Esophagus muscularis mucosa (tissue), 4 donors: ENCODE data around the gene MPZL1. TPM values are rescaled to one million over a fixed set of nuclear protein-coding genes. Genes with fewer than 3 reads are reported as not detected.

Experiments
- DNase-seq: peaks from one replicate; pipeline ENCODE4 v3.0.0-alpha.2; 2017; ENCODE audit errors: extremely low spot score
- H3K27ac ChIP-seq, 4 donors: fragments of 200-600 bp; sonication (generic); replicated peaks in 1 of 4; 1 replicate in 3 of 4; 2 replicates in 1 of 4; pipeline ENCODE4 v1.5.1; 2016 to 2019; ENCODE audit warnings: mild to moderate bottlenecking in 1 of 4
- H3K27me3 ChIP-seq, 4 donors: fragments of 200-600 bp; sonication (generic); one replicate each; pipeline versions ENCODE4 v1.5.1 to v1.6.0; 2016 to 2019
- H3K36me3 ChIP-seq, 4 donors: fragments of 200-600 bp; sonication (generic); one replicate each; pipeline ENCODE4 v1.5.1; 2016 to 2019
- H3K4me1 ChIP-seq, 4 donors: fragments of 200-600 bp; sonication (generic); one replicate each; pipeline ENCODE4 v1.5.1; 2016 to 2019
- H3K4me3 ChIP-seq, 4 donors: fragments of 200-600 bp; sonication (generic); 1 replicate in 2 of 4; 2 replicates in 2 of 4; pipeline ENCODE4 v1.5.1; 2016 to 2019; ENCODE audit warnings: mild to moderate bottlenecking in 4 of 4, moderate library complexity in 1 of 4
- H3K9me3 ChIP-seq, 4 donors: fragments of 200-600 bp; sonication (generic); 1 replicate in 3 of 4; 2 replicates in 1 of 4; pipeline ENCODE4 v1.5.1; 2016 to 2019
- EP300 ChIP-seq: sonication (generic); formaldehyde crosslinking; IDR thresholded peaks from one replicate; pipeline ENCODE4 v1.6.1; 2017; ENCODE audit warnings: antibody characterized with exemption
- POLR2A ChIP-seq: fragments of 450-650 bp; IDR thresholded peaks from one replicate; pipeline ENCODE4 v1.6.1; 2017; ENCODE audit warnings: antibody characterized with exemption, moderate library complexity, mild to moderate bottlenecking, low read depth
- POLR2AphosphoS5 ChIP-seq, 2 donors: sonication (generic); formaldehyde crosslinking; IDR thresholded peaks; one replicate each; pipeline ENCODE4 v1.6.1; 2017; ENCODE audit warnings: antibody characterized with exemption in 2 of 2
- WGBS: methylation state at CpG from one replicate; pipeline ENCODE4 v1.1.5; 2018; 5-methylcytosine and 5-hydroxymethylcytosine counted together
- intact Hi-C: fragments of 100-400 bp; cut with DNase I; formaldehyde crosslinking; loops from one replicate; pipeline ENCODE4 v1.15.1; 2023
- total RNA-seq, 4 donors: library from RNA; depleted of rRNA; stranded (reverse); fragments of >200 nt; gene quantifications; one replicate each; pipeline versions ENCODE4 v1.1.0 to v1.2.1, GENCODE V29; 2016
- TF ChIP-seq, protein P1 (sequence below), 3 experiments: fragments of 200-600 bp in 2 of 3; fragments of 450-650 bp in 1 of 3; sonication (generic) in 2 of 3; IDR thresholded peaks; one replicate each; pipeline ENCODE4 v1.5.1; 2017 to 2019; ENCODE audit warnings: antibody characterized with exemption in 3 of 3, mild to moderate bottlenecking in 2 of 3, moderate library complexity in 1 of 3

The MPZL1 gene
- total RNA-seq, 4 donors from 2014 or later: 72.7 to 130 (median 107) TPM

- TF ChIP-seq POLR2AphosphoS5 (IDR thresholded peaks at IDR 0.05) (no peak), EP300 (no peak), POLR2A (no peak)
- TF ChIP-seq, protein P1, sequence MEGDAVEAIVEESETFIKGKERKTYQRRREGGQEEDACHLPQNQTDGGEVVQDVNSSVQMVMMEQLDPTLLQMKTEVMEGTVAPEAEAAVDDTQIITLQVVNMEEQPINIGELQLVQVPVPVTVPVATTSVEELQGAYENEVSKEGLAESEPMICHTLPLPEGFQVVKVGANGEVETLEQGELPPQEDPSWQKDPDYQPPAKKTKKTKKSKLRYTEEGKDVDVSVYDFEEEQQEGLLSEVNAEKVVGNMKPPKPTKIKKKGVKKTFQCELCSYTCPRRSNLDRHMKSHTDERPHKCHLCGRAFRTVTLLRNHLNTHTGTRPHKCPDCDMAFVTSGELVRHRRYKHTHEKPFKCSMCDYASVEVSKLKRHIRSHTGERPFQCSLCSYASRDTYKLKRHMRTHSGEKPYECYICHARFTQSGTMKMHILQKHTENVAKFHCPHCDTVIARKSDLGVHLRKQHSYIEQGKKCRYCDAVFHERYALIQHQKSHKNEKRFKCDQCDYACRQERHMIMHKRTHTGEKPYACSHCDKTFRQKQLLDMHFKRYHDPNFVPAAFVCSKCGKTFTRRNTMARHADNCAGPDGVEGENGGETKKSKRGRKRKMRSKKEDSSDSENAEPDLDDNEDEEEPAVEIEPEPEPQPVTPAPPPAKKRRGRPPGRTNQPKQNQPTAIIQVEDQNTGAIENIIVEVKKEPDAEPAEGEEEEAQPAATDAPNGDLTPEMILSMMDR (IDR thresholded peaks at IDR 0.05): no peak
- intact Hi-C loops: loop anchor here (10.0 kb wide), 1 partner anchor 414 kb away; no protein-coding TSS in a partner anchor
- 95% methylated on average over 3 of the region's 4 CpGs for WGBS
- no peak overlapping the region for H3K27ac ChIP-seq
- H3K4me3 ChIP-seq: no peak overlapping the region
- no peaks in the 10 kb centered on the region for H3K27me3 ChIP-seq
- no peak for DNase-seq
- H3K36me3 ChIP-seq: peaks cover 0 to 74% (median 40%) of the 10 kb centered on the region in 4 donors
- H3K9me3 ChIP-seq: no peaks in the 10 kb centered on the region
- peaks cover 0 to 19% (median 8%) of the 10 kb centered on the region in 4 donors for H3K4me1 ChIP-seq
Measured at GRCh38 chr1:167698313-167698712, 23.5 kb upstream of the MPZL1 start.

DNA sequence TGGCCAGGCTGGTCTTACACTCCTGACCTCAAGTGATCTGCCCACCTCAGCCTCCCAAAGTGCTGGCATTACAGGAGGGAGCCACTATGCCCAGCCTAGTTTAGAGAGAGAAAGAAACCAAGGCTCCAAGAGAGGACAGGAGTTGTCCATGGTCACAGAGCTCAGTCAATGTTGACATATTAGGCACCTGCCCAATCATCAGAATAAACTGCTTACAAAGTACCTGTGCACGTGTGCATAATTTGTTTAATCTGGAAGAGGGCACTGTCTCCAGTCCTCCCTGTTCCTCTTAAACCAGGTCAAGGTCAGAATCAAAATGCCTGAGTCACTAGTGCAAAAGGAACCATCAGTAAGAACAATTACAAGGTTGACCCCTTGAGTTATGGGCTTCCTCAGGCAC lies 20.3 kb upstream of the MPZL1 start:
- intact Hi-C loops: no loop called here
- Histone ChIP-seq H3K36me3 (peaks cover 0 to 69% (median 38%) of the 10 kb centered on the region in 4 donors), H3K27me3 (no peaks in the 10 kb centered on the region), H3K27ac (no peak overlapping the region), H3K4me1 (peaks cover 0 to 19% (median 3%) of the 10 kb centered on the region in 4 donors), H3K4me3 (no peak overlapping the region), H3K9me3 (no peaks in the 10 kb centered on the region)
- TF ChIP-seq, protein P1 (IDR thresholded peaks at IDR 0.05): no peak
- TF ChIP-seq EP300: no peak
- TF ChIP-seq POLR2AphosphoS5 (IDR thresholded peaks at IDR 0.05): no peak
- TF ChIP-seq POLR2A: no peak
- no peak for DNase-seq
- 100% methylated on average over 1 of the region's 1 CpG for WGBS

GRCh38 chr1:167703557-167703956 lies 18.2 kb upstream of the MPZL1 start:
- 93% methylated on average over 1 of the region's 1 CpG for WGBS
- no peaks in the 10 kb centered on the region for H3K27me3 ChIP-seq
- H3K36me3 ChIP-seq: peaks cover 0 to 50% (median 18%) of the 10 kb centered on the region in 4 donors
- no peak for TF ChIP-seq POLR2A
- no peak for TF ChIP-seq POLR2AphosphoS5 (IDR thresholded peaks at IDR 0.05)
- TF ChIP-seq EP300: no peak
- TF ChIP-seq, protein P1 (IDR thresholded peaks at IDR 0.05): no peak
- H3K4me3 ChIP-seq: no peak overlapping the region
- H3K4me1 ChIP-seq: peaks cover 0 to under 1% (median 0%) of the 10 kb centered on the region in 4 donors
- intact Hi-C loops: no loop called here
- no peak overlapping the region for H3K27ac ChIP-seq
- DNase-seq: no peak
- no peaks in the 10 kb centered on the region for H3K9me3 ChIP-seq

DNA sequence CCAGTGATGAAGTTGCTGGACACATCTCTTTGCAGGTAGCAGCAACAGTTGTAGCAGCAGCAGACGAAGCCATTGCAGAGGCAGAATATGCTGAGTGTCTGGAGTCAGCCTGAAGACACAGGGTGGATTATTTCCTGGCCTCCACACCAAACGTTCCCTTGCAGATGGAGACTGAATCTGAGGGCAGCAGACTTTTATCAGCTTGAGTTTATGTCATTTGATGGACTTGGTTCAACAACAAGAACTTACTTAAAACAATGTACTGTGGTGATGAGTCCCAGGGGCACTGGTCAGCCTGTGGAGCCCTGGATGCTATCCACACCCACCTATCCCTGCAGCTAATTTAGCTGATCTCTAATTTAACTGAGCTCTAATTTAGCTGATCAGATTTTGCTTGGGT lies 17.1 kb upstream of the MPZL1 start:
- Histone ChIP-seq H3K9me3 (no peaks in the 10 kb centered on the region), H3K36me3 (peaks cover 0 to 40% (median 12%) of the 10 kb centered on the region in 4 donors), H3K4me3 (no peak overlapping the region), H3K4me1 (no peaks in the 10 kb centered on the region), H3K27ac (no peak overlapping the region), H3K27me3 (no peaks in the 10 kb centered on the region)
- intact Hi-C loops: no loop called here
- TF ChIP-seq, protein P1 (IDR thresholded peaks at IDR 0.05): no peak
- no peak for TF ChIP-seq POLR2AphosphoS5 (IDR thresholded peaks at IDR 0.05)
- no peak for TF ChIP-seq POLR2A
- TF ChIP-seq EP300: no peak
- WGBS: 50% methylated on average over 2 of the region's 2 CpGs
- no peak for DNase-seq

GRCh38 chr1:167705250-167705649 lies 16.5 kb upstream of the MPZL1 start:
- intact Hi-C loops: no loop called here
- Histone ChIP-seq H3K27ac (no peak overlapping the region), H3K9me3 (no peaks in the 10 kb centered on the region), H3K36me3 (peaks cover 0 to 35% (median 12%) of the 10 kb centered on the region in 4 donors), H3K4me3 (no peak overlapping the region), H3K27me3 (no peaks in the 10 kb centered on the region), H3K4me1 (no peaks in the 10 kb centered on the region)
- DNase-seq: no peak
- TF ChIP-seq EP300: no peak
- TF ChIP-seq, protein P1 (IDR thresholded peaks at IDR 0.05): no peak
- no peak for TF ChIP-seq POLR2AphosphoS5 (IDR thresholded peaks at IDR 0.05)
- no peak for TF ChIP-seq POLR2A
- WGBS: 66% methylated on average over 6 of the region's 6 CpGs
